Mucosa of descending colon (tissue), 3 donors: ENCODE measurements around the gene MRM2. TPM values are rescaled to one million over a fixed set of nuclear protein-coding genes. Genes with fewer than 3 reads are reported as not detected.

ENCODE experiments used
- ATAC-seq: fragments of 200-7000 bp; cut with Tn5 transposase; one replicate; pipeline ENCODE4 v1.9.1; 2020; ENCODE audit warnings: mild to moderate bottlenecking, moderate library complexity
- DNase-seq, 3 donors: peaks; one replicate each; pipeline ENCODE4 v3.0.0-alpha.2; 2020
- H3K36me3 ChIP-seq: fragments of 200-600 bp; one replicate; pipeline ENCODE4 v1.8.0; 2021; ENCODE audit warnings: low read depth, mild to moderate bottlenecking
- H3K4me1 ChIP-seq: fragments of 200-600 bp; one replicate; pipeline ENCODE4 v1.8.0; 2021; ENCODE audit warnings: low read depth, mild to moderate bottlenecking
- H3K4me3 ChIP-seq: fragments of 200-600 bp; one replicate; pipeline ENCODE4 v1.8.0; 2021; ENCODE audit warnings: mild to moderate bottlenecking
- H3K9me3 ChIP-seq: fragments of 200-600 bp; one replicate; pipeline ENCODE4 v1.8.0; 2021; ENCODE audit warnings: mild to moderate bottlenecking
- intact Hi-C, 2 donors: fragments of 100-400 bp; cut with DNase I in 1 of 2; cut with micrococcal nuclease in 1 of 2; formaldehyde crosslinking; loops; one replicate each; pipeline versions ENCODE4 v1.11.0 to v1.11.1; 2022; cut with DNase I, micrococcal nuclease
- total RNA-seq, 3 donors: library from RNA; stranded (reverse); fragmentation: NEBNext Ultra II Directional in 2 of 3; extraction: Animal tissue kit (Norgen Biotek cat#: 25700) in 2 of 3; gene quantifications; one replicate each; pipeline versions ENCODE4 v1.2.1 to v1.2.4, GENCODE V29; 2021 to 2023
- TF ChIP-seq, protein P1 (sequence below): fragments of 200-600 bp; IDR thresholded peaks from one replicate; pipeline ENCODE4 v1.8.0; 2022; ENCODE audit warnings: antibody characterized with exemption, mild to moderate bottlenecking
- donor health status: DM: no; HTN: no; CAD: no; lungs with moderate emphysema.
- donor health status: DM: no; HTN: no; CAD: no.
- donor health status: DM: no; HTN: yes; CAD: no.

Gene MRM2
- total RNA-seq, 3 donors from 2014 or later, result 16.5 to 18.8 (median 17.2) TPM

DNA sequence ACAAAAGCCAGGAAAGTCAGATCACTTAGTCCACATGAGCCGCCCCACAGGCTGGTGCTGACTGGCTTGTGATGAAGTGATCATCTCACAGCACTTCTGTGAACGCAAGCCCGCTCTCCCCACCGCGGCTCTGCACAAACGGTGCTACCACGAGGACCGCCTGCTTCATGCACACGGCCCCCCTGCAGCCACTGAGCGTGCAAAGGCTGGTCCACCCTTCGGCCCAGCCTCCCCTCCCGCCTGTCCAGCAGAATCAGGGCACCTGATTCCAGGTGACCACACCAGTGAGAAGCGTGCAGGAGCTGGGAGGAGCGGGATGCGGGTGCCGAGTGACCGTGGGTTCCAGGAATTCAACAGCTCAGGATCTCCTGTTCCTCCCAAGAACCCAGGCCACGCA is 41.4 kb downstream of the MRM2 start:
- Histone ChIP-seq H3K9me3 (peaks cover 6% of the 10 kb centered on the region), H3K36me3 (no peaks in the 10 kb centered on the region), H3K4me3 (no peak overlapping the region), H3K4me1 (no peaks in the 10 kb centered on the region)
- ATAC-seq, result no peak
- no peak for DNase-seq
- intact Hi-C loops, result loop anchor here in 1 of 2 donors (10.0 kb wide), 1 partner anchor 96 kb away; no protein-coding TSS in a partner anchor
- TF ChIP-seq, protein P1, sequence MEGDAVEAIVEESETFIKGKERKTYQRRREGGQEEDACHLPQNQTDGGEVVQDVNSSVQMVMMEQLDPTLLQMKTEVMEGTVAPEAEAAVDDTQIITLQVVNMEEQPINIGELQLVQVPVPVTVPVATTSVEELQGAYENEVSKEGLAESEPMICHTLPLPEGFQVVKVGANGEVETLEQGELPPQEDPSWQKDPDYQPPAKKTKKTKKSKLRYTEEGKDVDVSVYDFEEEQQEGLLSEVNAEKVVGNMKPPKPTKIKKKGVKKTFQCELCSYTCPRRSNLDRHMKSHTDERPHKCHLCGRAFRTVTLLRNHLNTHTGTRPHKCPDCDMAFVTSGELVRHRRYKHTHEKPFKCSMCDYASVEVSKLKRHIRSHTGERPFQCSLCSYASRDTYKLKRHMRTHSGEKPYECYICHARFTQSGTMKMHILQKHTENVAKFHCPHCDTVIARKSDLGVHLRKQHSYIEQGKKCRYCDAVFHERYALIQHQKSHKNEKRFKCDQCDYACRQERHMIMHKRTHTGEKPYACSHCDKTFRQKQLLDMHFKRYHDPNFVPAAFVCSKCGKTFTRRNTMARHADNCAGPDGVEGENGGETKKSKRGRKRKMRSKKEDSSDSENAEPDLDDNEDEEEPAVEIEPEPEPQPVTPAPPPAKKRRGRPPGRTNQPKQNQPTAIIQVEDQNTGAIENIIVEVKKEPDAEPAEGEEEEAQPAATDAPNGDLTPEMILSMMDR, result no peak

- TF ChIP-seq, protein P1, result no peak
- H3K4me1 ChIP-seq, result no peaks in the 10 kb centered on the region
- H3K4me3 ChIP-seq, result no peak overlapping the region
- no peaks in the 10 kb centered on the region for H3K36me3 ChIP-seq
- DNase-seq (no peak), ATAC-seq (no peak)
- H3K9me3 ChIP-seq, result peaks cover 10% of the 10 kb centered on the region
- intact Hi-C loops, result loop anchor here in 1 of 2 donors (10.0 kb wide), 1 partner anchor 95 kb away; no protein-coding TSS in a partner anchor
Observed at GRCh38 chr7:2199956-2200583, 41.9 kb downstream of the MRM2 start.

DNA sequence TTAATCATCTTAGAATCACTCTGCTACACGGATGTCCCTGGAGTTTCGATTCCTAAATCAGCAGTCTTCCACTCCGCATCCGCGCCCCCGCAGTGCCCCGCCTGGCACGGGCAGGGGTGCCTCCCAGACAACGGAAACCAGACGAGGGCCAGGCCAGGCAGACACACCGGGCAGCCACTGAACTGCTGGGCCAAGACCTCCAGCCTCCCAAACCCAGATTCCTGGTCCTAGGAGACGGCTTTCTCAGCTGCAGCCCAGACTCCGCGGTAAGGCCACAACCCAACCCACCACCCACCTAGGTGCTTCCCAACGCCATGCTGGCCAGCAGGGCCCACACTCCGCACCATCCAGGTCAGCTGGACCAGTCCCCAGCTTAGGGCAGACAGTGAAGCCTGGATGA is 42.5 kb downstream of the MRM2 start:
- Histone ChIP-seq H3K4me1 (no peaks in the 10 kb centered on the region), H3K4me3 (no peak overlapping the region), H3K9me3 (peaks cover 11% of the 10 kb centered on the region), H3K36me3 (no peaks in the 10 kb centered on the region)
- intact Hi-C loops, result no loop called here
- no peak for DNase-seq
- no peak for ATAC-seq
- TF ChIP-seq, protein P1, result no peak

GRCh38 chr7:2198760-2199159 is 43.2 kb downstream of the MRM2 start:
- Histone ChIP-seq H3K36me3 (no peaks in the 10 kb centered on the region), H3K4me1 (no peaks in the 10 kb centered on the region), H3K4me3 (no peak overlapping the region), H3K9me3 (peaks cover 11% of the 10 kb centered on the region)
- TF ChIP-seq, protein P1, result no peak
- intact Hi-C loops, result no loop called here
- no peak for DNase-seq
- no peak for ATAC-seq

DNA sequence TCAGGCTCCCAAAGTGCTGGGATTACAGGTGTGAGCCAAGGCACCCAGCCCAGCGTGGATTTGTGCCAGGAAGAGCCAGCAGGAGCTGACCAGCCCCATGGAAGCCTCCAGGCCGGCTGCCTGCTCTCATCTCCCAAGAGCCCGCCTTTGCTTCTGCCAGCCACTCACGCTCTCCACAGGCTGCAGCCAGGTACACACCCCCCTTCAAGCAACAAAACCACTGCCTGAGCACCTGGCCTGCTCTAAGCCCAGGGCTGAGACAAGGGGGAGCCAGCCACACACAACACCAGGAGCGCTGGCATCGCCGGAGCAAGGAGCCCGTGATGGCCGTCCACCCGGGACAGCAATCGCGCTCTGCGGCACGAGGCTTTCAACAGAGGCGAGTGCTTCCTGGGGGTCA is 43.8 kb downstream of the MRM2 start:
- Histone ChIP-seq H3K4me3 (no peak overlapping the region), H3K9me3 (peaks cover 11% of the 10 kb centered on the region), H3K36me3 (no peaks in the 10 kb centered on the region), H3K4me1 (no peaks in the 10 kb centered on the region)
- TF ChIP-seq, protein P1, result no peak
- DNase-seq, result no peak
- intact Hi-C loops, result no loop called here
- ATAC-seq, result no peak
